ENCODE results near the gene ZNF296. TPM values are rescaled to one million over a fixed set of nuclear protein-coding genes. Genes with fewer than 3 reads are reported as not detected.

The ZNF296 gene
- total RNA-seq, 1 experiment from 2014 or later, result 9.2 TPM

DNA sequence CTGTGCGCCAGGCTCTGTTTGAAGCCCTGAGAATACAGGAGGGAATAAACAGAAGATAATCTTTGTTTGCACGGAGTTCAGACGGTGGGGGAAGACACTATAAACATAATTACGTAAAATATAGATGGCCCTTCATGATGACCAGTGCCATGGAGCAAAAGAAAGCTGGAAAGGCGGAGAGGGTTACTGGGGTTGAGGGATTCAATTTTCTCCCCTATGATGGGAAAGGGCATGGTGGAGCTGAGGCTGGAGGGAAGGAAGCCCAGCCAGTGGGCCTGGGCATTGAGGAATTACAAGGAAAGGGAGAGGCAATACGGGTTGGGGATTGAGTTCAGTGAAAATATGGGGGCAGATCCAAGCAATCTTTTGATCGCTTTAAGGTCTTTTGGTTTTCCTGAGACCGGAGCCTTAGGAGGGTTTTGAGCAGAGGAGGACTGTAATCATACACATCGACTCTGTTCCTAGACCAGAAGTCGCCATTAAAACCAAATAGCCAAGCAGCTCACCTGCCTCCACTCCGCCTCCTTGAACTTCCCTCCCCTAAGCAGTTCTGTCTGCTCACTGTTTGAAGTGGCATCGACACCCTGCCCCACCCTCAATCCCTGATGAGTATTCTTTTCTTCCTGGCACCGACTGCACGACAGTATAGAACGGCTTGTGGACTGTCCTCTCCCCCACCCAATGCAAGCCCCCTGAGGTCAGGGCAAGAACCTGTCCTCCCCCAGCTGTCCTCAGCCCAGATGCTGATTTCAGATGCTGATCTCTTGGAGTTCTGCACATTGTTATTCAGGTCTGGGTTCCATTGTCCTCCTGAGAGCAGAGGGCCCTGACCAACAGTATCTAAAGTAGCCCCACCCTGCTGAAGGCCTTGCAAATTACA lies 813 bp upstream of the ZNF296 start (continued):
- no peak for TF ChIP-seq TCF7L2 (IDR thresholded peaks at IDR 0.05; ENCODE audit: borderline replicate concordance, extremely low read depth, insufficient read depth, insufficient read length)
- no peak for TF ChIP-seq SP1 (IDR thresholded peaks at IDR 0.05; ENCODE audit: low read depth)
- TF ChIP-seq ZFX (IDR thresholded peaks at IDR 0.05), result no peak
- TF ChIP-seq SRF (IDR thresholded peaks at IDR 0.05; ENCODE audit: low read depth), result no peak
- TF ChIP-seq, protein P1, sequence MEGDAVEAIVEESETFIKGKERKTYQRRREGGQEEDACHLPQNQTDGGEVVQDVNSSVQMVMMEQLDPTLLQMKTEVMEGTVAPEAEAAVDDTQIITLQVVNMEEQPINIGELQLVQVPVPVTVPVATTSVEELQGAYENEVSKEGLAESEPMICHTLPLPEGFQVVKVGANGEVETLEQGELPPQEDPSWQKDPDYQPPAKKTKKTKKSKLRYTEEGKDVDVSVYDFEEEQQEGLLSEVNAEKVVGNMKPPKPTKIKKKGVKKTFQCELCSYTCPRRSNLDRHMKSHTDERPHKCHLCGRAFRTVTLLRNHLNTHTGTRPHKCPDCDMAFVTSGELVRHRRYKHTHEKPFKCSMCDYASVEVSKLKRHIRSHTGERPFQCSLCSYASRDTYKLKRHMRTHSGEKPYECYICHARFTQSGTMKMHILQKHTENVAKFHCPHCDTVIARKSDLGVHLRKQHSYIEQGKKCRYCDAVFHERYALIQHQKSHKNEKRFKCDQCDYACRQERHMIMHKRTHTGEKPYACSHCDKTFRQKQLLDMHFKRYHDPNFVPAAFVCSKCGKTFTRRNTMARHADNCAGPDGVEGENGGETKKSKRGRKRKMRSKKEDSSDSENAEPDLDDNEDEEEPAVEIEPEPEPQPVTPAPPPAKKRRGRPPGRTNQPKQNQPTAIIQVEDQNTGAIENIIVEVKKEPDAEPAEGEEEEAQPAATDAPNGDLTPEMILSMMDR (IDR thresholded peaks at IDR 0.05 in 2 of 3, conservative IDR thresholded peaks at IDR 0.05 in 1 of 3; ENCODE audit: borderline replicate concordance in 1 of 3, insufficient read depth in 1 of 3, low read depth in 2 of 3, low read length in 2 of 3), result no peak
- TF ChIP-seq RAD21 (IDR thresholded peaks at IDR 0.05; ENCODE audit: low read depth), result no peak
- no peak for TF ChIP-seq ZNF274 (IDR thresholded peaks at IDR 0.05; ENCODE audit: low read depth, low read length)

GRCh38 chr19:45075301-45076028 lies 813 bp downstream of the ZNF296 start:
- H3K4me1 ChIP-seq (ENCODE audit: control insufficient read depth in 1 of 2, insufficient read depth in 2 of 2, low read length in 2 of 2), result peaks cover 26 to 41% of the 10 kb centered on the region in 2 experiments
- ChIA-PET POLR2A (no interaction called here), RAD21 (ENCODE audit: low non-redundant PET in 1 of 2, low total read pairs in 2 of 2, uncharacterized antibody in 2 of 2, unreplicated experiment in 2 of 2) (interaction anchor here in 1 of 2 experiments (0.6 kb wide), 1 partner anchor 124 kb away, joined by 3 read pairs; no protein-coding TSS in a partner anchor), CTCF (no interaction called here)
- H3K27me3 ChIP-seq (ENCODE audit: insufficient read depth, low read length), result no peaks in the 10 kb centered on the region
- ATAC-seq, result peak; percentile 74
- H3K4me3 ChIP-seq (replicated peaks in 1 of 2; ENCODE audit: low read depth in 1 of 2, low read length in 2 of 2), result peak overlapping the region; percentile 87 to 93
- H3K79me2 ChIP-seq (ENCODE audit: insufficient read depth, low read length), result peaks cover 40% of the 10 kb centered on the region
- H3K9ac ChIP-seq (ENCODE audit: low read length), result peak overlapping the region; percentile 95
- peak overlapping the region; percentile 94 for H3K4me2 ChIP-seq (ENCODE audit: low read length)
- no peaks in the 10 kb centered on the region for H3K9me2 ChIP-seq (ENCODE audit: insufficient read depth)
- H3K27ac ChIP-seq (ENCODE audit: low read depth, low read length), result peak overlapping the region; percentile 83
- TF ChIP-seq POLR2AphosphoS5 (IDR thresholded peaks at IDR 0.05; ENCODE audit: low read depth, low read length) (peak; percentile 44; the same call in 1 of the 2 replicates), EZH2phosphoT487 (IDR thresholded peaks at IDR 0.05; ENCODE audit: borderline replicate concordance) (no peak), POLR2A (IDR thresholded peaks at IDR 0.05; ENCODE audit: borderline replicate concordance, extremely low read depth, insufficient read depth, insufficient read length) (no peak), TCF7L2 (IDR thresholded peaks at IDR 0.05; ENCODE audit: borderline replicate concordance, extremely low read depth, insufficient read depth, insufficient read length) (no peak), ZNF274 (IDR thresholded peaks at IDR 0.05; ENCODE audit: low read depth, low read length) (no peak), JUND (IDR thresholded peaks at IDR 0.05) (no peak), EGR1 (IDR thresholded peaks at IDR 0.05; ENCODE audit: low read depth) (no peak)
- TF ChIP-seq, protein P2, sequence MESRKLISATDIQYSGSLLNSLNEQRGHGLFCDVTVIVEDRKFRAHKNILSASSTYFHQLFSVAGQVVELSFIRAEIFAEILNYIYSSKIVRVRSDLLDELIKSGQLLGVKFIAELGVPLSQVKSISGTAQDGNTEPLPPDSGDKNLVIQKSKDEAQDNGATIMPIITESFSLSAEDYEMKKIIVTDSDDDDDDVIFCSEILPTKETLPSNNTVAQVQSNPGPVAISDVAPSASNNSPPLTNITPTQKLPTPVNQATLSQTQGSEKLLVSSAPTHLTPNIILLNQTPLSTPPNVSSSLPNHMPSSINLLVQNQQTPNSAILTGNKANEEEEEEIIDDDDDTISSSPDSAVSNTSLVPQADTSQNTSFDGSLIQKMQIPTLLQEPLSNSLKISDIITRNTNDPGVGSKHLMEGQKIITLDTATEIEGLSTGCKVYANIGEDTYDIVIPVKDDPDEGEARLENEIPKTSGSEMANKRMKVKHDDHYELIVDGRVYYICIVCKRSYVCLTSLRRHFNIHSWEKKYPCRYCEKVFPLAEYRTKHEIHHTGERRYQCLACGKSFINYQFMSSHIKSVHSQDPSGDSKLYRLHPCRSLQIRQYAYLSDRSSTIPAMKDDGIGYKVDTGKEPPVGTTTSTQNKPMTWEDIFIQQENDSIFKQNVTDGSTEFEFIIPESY (IDR thresholded peaks at IDR 0.05; ENCODE audit: extremely low read depth, insufficient replicate concordance, low read length), result no peak
- peaks cover 6 to 8% of the 10 kb centered on the region in 2 experiments; a peak in 2 of 4 replicates for H3K36me3 ChIP-seq (ENCODE audit: control insufficient read depth in 1 of 2, insufficient read depth in 2 of 2, low read length in 2 of 2)
- intact Hi-C loops (cut with micrococcal nuclease), result loop anchor here (5.0 kb wide), 1 partner anchor 262 kb away; no protein-coding TSS in a partner anchor
- DNase-seq (ENCODE audit: low read depth, low spot score), result peak; percentile 54
- H3K9me3 ChIP-seq (ENCODE audit: control insufficient read depth in 1 of 2, insufficient read depth in 1 of 2, low read depth in 1 of 2, low read length in 2 of 2), result no peaks in the 10 kb centered on the region
- no peaks in the 10 kb centered on the region for H4K20me1 ChIP-seq (ENCODE audit: insufficient read depth)
- no peak overlapping the region for H2AFZ ChIP-seq (ENCODE audit: low read depth, low read length, poor library complexity, severe bottlenecking)
- BruUV-seq (replicated peaks), result no TSS peak

Measured in HCT116 (cell line).